GM12872 (cell line): ENCODE results near the gene FGFBP2.

Experiments used
- CTCF ChIP-seq: IDR thresholded peaks from 3 replicates; pipeline ENCODE4 v1.5.1; 2011; ENCODE audit warnings: low read depth, mild to moderate bottlenecking, low read length, moderate library complexity; ENCODE audit not compliant: insufficient read depth

The FGFBP2 gene

GRCh38 chr4:15963001-15963451, at the start of gene FGFBP2:
Gene FGFBP2 (minus strand): TSS chr4:15963175. CDS start chr4:15963129, 46 bp downstream.
- TF ChIP-seq CTCF: peak; percentile 62

GRCh38 chr4:16011173-16011572, 48.2 kb upstream of the FGFBP2 start:
- TF ChIP-seq CTCF: no peak

- no peak for TF ChIP-seq CTCF
Measured at GRCh38 chr4:16009153-16009552, 46.2 kb upstream of the FGFBP2 start.

GRCh38 chr4:16007471-16008095, 44.6 kb upstream of the FGFBP2 start:
- TF ChIP-seq CTCF: no peak

- no peak for TF ChIP-seq CTCF
Measured at GRCh38 chr4:16006771-16007446, 43.9 kb upstream of the FGFBP2 start.

- no peak for TF ChIP-seq CTCF
Measured at GRCh38 chr4:16005676-16006075, 42.7 kb upstream of the FGFBP2 start.

GRCh38 chr4:16001484-16001858, 38.5 kb upstream of the FGFBP2 start:
- peak; percentile 92 for TF ChIP-seq CTCF
